ES-I3 (cell line): ENCODE data around the gene CDH4.

ENCODE experiments used
- H3K36me3 ChIP-seq: 2 replicates; pipeline ENCODE4 v1.6.1; 2013; ENCODE audit warnings: mild to moderate bottlenecking, low read length, control low read depth, moderate library complexity; ENCODE audit not compliant: insufficient read depth
- H3K4me1 ChIP-seq: 2 replicates; pipeline ENCODE4 v1.6.1; 2013; ENCODE audit warnings: mild to moderate bottlenecking, control low read depth, low read length; ENCODE audit not compliant: insufficient read depth
- H3K9ac ChIP-seq: 2 replicates; pipeline ENCODE4 v1.6.1; 2013; ENCODE audit warnings: low read depth, mild to moderate bottlenecking, low read length, moderate library complexity
- H3K9me3 ChIP-seq: 2 replicates; pipeline ENCODE4 v1.6.1; 2013; ENCODE audit warnings: mild to moderate bottlenecking, low read length, moderate library complexity; ENCODE audit not compliant: control insufficient read depth, insufficient read depth

CDH4 gene

DNA sequence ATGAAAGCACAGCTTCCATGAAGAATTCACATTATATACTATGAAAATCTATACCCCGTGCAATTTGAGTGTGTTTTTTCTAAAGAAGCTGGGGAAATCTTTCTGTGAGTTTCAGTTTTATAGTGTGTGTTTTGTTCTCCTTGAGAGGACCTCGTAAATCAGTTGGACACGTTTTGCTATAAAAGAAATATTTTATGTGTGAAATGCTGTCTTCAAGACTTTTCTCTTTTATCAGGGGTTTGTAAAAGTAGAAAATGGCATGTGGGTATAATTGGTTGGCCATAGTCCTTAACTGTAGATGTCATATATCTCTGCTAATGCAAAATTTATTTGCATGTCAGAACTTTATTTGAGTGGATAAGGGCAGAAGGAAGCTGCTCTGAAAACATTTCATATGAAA, 186.2 kb downstream of the CDH4 start:
- Histone ChIP-seq H3K9ac (no peak overlapping the region; the same call in 1 of the 2 replicates), H3K36me3 (no peaks in the 10 kb centered on the region), H3K9me3 (no peaks in the 10 kb centered on the region), H3K4me1 (peaks cover 72% of the 10 kb centered on the region)

DNA sequence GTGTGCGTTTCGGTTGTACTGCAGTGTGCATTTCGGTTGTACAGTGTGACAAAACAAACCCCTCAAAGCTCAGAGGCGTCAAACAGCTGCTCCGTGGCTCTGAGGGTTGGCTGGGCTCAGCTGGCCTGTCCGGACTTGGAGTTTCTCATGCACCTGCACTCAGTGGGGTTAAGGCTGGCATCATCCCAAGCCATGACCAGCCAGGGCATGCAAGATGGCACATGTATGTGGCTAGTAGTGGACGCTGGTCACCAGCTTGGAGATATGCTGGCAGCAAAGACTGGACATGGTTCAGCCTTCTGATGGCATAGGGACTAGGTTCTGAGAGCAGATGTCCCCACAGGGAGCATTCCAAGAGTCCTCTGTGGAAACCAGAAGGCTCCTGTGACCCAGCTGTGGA, 187.2 kb downstream of the CDH4 start:
- Histone ChIP-seq H3K4me1 (peaks cover 68% of the 10 kb centered on the region), H3K9me3 (no peaks in the 10 kb centered on the region), H3K36me3 (no peaks in the 10 kb centered on the region)

DNA sequence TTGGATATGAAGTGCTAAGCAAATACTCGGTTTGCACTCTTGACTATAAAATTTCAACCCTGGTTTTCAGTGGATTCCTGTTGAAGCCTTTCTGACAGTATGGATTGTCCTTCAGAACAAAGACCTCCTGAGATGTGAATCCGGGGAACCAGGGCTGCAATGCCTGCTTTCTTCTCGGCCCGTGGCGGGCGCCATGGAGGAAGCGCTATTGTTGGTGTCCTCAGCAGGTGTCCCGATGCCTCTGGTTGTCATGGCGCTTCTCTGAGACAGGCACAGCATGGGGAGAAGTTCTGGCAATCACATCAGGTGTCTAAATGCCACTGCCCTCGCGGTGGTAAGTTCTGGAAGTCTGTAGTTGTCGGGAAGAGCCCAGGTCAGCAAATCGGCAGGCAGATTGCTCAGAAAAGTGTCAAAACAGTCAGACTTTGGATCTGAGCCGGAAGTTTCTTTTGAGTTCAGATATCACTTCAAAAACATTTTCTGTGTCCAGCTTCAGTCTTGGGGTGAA, 188.5 kb downstream of the CDH4 start:
- no peaks in the 10 kb centered on the region for H3K36me3 ChIP-seq
- no peak overlapping the region for H3K9ac ChIP-seq
- H3K4me1 ChIP-seq = peaks cover 60% of the 10 kb centered on the region
- no peaks in the 10 kb centered on the region for H3K9me3 ChIP-seq

More for the DNA sequence above, 187.2 kb downstream of the CDH4 start:
- H3K9ac ChIP-seq = no peak overlapping the region

DNA sequence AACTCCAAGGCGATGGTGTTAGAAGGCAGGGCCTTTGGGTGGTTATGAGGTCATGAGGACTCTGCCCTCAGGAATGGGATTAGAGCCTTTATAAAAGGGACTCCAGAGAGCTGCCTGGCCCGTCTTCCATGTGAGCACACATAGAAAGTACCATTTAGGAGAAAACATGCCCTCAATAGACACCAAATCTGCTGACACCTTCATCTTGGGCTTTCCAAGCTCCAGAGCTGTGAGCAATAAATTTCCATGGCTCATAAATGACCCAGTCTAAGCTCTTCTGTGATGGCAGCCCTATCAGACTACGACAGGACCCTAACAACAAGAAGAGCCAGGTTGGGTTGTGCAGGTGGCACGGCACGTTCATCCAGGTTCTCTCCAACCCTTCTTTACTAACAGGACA, 189.5 kb downstream of the CDH4 start:
- Histone ChIP-seq H3K36me3 (no peaks in the 10 kb centered on the region), H3K4me1 (peaks cover 52% of the 10 kb centered on the region), H3K9me3 (no peaks in the 10 kb centered on the region), H3K9ac (no peak overlapping the region)

DNA sequence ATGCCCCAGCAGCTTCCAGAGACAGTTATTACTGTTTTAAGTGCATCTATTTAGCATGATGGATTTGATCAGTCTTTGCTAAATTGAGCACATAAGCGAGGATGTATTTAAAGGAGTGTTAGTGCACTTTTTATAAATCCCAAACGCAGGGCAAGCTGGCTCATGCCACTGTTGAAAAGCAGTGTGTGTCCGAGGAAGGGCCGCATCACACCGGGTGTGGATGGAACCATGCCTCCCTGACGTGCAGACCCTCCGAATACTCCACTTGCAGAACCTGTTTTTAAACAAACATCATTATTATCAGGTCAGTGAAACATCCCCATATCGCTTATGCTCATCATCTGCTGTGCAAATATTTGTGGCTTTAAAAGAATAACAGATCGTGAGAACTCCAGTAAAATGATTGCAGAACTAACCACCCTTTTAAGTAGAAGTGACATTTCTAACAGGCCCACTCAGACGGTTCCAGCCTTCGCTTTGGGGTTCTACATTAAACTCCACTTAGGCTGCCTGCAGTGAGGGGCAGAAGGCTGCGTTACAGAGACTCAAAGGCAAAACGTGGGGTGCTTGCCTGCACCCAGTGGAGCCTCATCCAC, 190.1 kb downstream of the CDH4 start:
- H3K4me1 ChIP-seq = peaks cover 51% of the 10 kb centered on the region
- H3K9ac ChIP-seq = no peak overlapping the region
- H3K9me3 ChIP-seq = no peaks in the 10 kb centered on the region
- H3K36me3 ChIP-seq = no peaks in the 10 kb centered on the region

DNA sequence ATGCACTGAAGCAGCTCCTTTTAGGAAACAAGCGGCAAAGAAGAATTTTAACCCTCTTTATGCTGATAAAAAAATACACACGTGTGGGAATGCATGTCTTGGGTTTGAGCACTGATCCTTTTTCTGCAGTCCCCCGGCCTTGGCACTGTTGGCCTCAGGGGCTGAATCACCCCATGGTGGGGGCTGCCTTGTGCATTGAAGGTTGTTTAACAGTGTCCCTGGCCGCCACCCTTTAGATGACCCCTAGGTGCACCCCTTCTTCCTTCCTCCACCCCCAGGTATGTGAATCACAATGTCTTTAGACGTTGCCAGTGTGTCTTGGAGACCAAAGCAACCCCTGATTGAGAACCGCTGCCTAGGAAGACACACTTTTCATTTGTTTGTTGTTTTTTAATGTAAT, 190.7 kb downstream of the CDH4 start:
- H3K36me3 ChIP-seq = no peaks in the 10 kb centered on the region
- H3K9ac ChIP-seq = no peak overlapping the region
- H3K9me3 ChIP-seq = no peaks in the 10 kb centered on the region
- H3K4me1 ChIP-seq = peaks cover 51% of the 10 kb centered on the region

DNA sequence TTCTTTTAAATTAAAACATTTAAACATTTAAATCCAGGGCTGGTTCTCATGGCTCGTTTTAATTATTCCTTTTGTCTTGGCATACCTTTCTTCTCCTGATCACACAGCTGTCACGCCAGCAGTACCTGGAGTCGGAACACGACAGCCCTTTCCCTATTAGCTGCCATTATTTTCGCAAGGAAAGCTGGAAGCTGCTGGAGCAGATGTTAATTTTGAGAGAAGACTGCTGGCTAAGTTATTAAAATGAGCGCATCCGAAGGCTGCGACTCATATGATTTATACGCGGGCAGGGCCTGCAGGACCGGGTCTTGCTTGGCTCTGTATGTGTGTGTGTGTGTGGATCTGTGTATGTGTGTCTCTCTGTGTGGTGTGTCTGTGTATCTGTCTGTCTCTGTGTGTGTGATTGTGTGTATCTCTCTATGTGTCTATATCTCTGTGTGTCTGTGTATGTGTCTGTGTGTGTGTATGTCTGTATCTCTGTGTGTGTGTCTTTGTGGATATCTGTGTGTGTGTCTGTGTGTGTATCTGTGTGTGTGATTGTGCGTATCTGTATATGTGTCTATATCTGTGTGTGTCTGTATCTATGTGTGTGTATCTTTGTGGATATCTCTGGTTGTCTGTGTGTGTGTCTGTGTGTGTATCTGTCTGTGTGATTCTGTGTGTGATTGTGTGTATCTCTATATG, 191.5 kb downstream of the CDH4 start:
- no peaks in the 10 kb centered on the region for H3K9me3 ChIP-seq
- no peaks in the 10 kb centered on the region for H3K36me3 ChIP-seq
- no peak overlapping the region for H3K9ac ChIP-seq
- peaks cover 51% of the 10 kb centered on the region for H3K4me1 ChIP-seq

DNA sequence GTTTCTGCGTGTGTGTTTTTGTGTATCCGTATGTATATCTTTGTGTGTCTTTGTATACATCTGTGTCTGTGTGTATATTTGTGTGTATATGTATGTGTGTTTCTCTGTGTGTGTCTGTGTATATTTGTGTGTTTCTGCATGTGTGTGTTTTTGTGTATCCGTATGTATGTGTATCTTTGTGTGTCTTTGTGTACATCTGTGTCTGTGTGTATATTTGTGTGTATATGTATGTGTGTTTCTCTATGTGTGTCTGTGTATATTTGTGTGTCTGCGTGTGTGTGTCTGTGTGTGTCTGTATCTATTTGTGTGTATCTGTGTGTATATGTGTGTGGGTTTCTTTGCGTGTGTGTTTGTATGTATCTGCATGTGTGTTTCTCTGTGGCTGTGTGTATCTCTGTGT, 192.6 kb downstream of the CDH4 start:
- no peaks in the 10 kb centered on the region for H3K9me3 ChIP-seq
- H3K36me3 ChIP-seq = no peaks in the 10 kb centered on the region
- peaks cover 52% of the 10 kb centered on the region for H3K4me1 ChIP-seq
- no peak overlapping the region for H3K9ac ChIP-seq

DNA sequence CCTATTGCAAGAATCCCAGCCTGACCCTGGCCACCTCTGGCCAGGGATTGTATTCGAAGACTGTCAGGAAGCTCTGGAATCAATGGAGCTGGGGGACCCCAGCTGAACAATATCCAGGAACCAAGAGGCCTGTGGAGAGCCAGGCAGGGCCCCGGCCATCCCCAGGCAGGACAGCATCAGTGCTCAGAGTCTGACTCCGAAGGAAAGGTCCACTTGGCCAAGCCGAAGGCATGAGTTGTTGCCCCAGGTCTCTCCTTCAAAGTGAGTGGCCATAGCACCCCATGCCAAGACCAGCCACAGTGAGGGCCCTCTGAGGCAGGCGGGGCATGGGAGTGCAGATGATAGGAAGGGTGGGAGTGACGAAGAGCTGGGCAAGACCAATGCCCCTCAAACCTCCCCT, 193.1 kb downstream of the CDH4 start:
- Histone ChIP-seq H3K4me1 (peaks cover 53% of the 10 kb centered on the region), H3K9ac (no peak overlapping the region)

DNA sequence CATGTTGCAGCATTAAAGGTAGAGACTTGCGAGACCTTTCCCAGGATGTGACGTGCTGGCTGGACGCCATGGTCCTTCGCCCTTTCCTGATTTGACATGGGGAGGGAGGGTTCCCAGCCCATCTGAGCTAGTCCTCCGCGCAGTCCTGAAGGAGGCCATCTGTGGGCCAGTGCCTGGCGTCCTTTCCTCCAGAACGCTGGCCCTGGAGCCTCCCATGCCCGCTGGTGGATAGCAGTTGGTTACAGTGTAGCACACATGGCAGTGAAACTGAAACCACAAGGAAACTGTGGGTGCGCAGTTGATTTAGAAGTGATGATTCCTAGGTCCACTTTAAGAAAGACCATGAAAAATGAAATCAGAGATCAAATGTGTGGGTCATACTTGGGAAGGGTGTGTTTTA, 193.7 kb downstream of the CDH4 start:
- H3K9ac ChIP-seq = no peak overlapping the region
- no peaks in the 10 kb centered on the region for H3K36me3 ChIP-seq
- H3K9me3 ChIP-seq = no peaks in the 10 kb centered on the region
- peaks cover 57% of the 10 kb centered on the region for H3K4me1 ChIP-seq

More for the DNA sequence above, 193.1 kb downstream of the CDH4 start:
- H3K36me3 ChIP-seq = no peaks in the 10 kb centered on the region
- no peaks in the 10 kb centered on the region for H3K9me3 ChIP-seq

DNA sequence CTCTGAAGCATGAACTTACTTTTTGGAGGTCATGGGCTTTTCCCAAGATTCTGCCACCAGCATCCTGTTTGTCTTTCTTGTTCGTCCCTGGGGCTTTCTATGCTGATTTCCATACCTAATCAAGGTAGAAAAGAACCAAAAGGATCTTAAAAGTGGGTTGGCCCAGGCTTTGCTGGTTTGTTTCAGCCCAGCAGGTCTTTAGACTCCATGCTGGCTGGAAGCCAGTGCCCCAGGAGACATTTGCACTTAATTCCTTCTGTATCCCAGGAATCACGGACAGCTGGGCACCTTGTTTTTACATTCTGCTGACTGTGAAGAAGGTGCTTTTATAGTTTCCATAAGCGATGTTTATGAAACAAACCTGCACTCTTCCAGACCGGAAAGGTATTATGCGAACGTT, 195.9 kb downstream of the CDH4 start:
- Histone ChIP-seq H3K9me3 (no peaks in the 10 kb centered on the region), H3K4me1 (peaks cover 48% of the 10 kb centered on the region), H3K9ac (no peak overlapping the region), H3K36me3 (no peaks in the 10 kb centered on the region)

DNA sequence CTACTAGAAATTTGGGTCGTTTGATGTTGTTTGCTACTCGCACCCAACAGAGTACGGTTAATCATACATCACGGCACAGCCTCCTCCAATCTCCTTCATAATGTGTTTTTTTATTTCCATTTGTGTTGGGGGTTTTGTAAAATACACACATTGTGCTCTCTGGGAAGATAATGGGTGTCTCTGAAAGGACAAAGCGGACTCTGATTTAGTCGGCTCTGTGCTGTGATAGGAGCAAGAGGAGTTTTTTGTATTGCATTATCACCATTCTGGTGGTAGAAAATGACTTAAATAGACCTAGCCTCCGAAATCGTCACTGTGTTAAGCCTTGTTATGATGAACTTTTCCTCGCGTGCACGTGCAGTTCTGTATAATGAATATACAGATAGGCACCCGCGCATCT, 196.3 kb downstream of the CDH4 start:
- Histone ChIP-seq H3K9me3 (no peaks in the 10 kb centered on the region), H3K4me1 (peaks cover 46% of the 10 kb centered on the region)

DNA sequence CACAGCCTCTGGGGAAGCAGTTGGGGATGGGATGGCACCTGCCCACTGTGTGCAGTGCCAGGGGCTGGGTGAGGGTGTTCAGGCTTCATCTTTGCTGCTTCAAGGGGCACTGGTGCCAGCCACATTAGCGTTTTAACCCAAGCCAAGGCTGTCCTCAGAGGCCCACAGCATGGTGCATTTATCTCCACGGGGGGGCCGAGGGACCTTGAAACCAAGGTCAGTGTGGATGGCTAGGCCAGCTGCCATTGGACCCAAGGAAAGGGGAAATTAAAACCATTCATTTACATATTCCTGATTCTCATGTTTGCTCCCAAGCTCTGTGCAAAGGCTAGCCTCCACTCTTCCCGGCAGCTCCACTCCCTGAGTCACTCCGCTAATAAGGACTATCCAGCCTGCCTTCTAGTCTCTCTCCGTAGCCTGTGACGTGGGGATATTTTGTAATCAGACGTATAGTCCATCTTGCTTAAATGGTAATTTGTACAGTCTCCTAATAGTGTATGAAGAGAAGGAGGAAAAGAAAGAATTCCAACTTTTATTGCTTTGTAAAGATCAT, 197.1 kb downstream of the CDH4 start:
- Histone ChIP-seq H3K9me3 (no peaks in the 10 kb centered on the region), H3K36me3 (no peaks in the 10 kb centered on the region), H3K9ac (no peak overlapping the region), H3K4me1 (peaks cover 41% of the 10 kb centered on the region)

More for the DNA sequence above, 196.3 kb downstream of the CDH4 start:
- no peaks in the 10 kb centered on the region for H3K36me3 ChIP-seq
- H3K9ac ChIP-seq = no peak overlapping the region

DNA sequence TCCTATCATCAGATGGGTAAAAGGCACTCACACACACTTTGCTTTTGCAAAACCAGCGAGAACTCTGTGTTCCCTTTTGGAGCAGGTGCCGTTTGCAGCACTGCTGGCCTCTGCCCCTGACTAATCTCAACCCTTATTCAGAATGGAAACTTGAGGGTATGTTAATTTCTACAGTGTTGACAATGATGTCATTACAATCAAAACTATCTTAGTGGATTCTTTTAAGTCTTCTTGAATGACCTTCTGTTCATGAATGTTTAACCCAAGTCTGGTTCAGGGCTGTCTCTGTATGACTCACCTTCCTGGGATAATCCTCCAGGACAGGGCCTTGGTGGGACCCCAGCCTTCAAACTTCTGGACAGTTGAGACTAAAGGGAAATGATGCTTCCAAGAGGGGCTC, 197.9 kb downstream of the CDH4 start:
- Histone ChIP-seq H3K9ac (no peak overlapping the region), H3K9me3 (no peaks in the 10 kb centered on the region), H3K4me1 (peaks cover 39% of the 10 kb centered on the region), H3K36me3 (no peaks in the 10 kb centered on the region)

DNA sequence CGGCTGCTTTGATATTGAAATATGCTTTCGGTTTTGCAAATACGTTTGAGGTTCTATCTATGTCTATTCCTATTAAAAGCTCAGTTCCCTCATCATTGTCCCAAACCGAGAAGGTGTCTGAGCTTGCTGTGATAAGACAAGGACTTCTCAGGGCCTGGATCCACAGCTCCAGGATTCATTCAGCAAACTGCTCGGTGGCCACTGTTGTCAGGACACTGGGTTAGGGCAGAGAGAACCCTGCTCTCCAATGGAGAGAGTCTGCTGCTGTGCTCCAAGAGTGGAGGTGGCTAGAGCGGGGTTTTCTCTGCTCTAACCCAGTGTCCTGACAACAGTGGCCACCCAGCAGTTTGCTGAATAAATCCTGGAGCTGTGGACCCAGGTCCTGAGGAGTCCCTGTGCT, 198.5 kb downstream of the CDH4 start:
- peaks cover 35% of the 10 kb centered on the region for H3K4me1 ChIP-seq
- no peak overlapping the region for H3K9ac ChIP-seq
- no peaks in the 10 kb centered on the region for H3K36me3 ChIP-seq
- H3K9me3 ChIP-seq = no peaks in the 10 kb centered on the region
